ENCODE data around the gene FBXL4. TPM values are rescaled to one million over a fixed set of nuclear protein-coding genes. Genes with fewer than 3 reads are reported as not detected.

The FBXL4 gene
- polyA plus RNA-seq, 1 of the 3 experiments (the other 2 are of a cell fraction), result 8.1 TPM

DNA sequence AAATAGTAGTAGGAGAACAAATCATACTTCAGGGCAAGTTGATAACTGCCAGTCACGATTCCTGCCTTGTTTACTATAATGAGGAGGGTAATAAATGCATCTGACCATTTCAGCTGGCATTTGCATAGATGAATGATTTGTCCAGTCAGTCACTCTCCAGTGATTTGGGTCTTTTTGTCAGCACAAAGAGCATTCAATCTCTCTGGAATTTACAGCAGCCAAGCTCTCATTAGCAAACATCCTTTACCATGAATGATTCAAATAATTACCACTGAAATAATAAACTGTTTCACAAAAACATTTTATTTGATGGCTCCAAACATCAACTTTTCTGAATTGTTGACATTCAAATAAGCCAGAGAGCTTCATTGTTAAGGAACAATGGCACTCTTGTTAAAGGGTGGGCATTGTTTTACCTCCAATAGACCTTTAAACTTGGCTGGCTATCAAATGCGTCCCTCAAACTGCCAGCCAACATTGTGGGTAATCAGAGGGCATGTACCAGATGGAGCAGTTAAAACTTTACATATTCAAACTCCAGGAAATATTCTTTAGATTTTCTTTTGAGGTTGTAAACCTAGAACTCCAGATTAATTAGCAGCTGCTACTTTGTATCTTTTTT is 30.0 kb upstream of the FBXL4 start:
- Histone ChIP-seq H3K4me2 (no peak overlapping the region), H3K9me3 (no peaks in the 10 kb centered on the region), H3F3A (replicated peaks; ENCODE audit: insufficient read depth) (no peaks in the 10 kb centered on the region), H3K4me1 (ENCODE audit: control insufficient read depth in 1 of 2, insufficient read depth in 2 of 2, low read depth in 1 of 2, low read length in 1 of 2) (no peaks in the 10 kb centered on the region), H2AFZ (ENCODE audit: low read depth) (no peak overlapping the region), H3K79me2 (ENCODE audit: insufficient read depth) (no peaks in the 10 kb centered on the region), H3K9me2 (no peaks in the 10 kb centered on the region), H4K20me1 (ENCODE audit: insufficient read depth) (no peaks in the 10 kb centered on the region), H3K27me3 (ENCODE audit: insufficient read depth) (no peaks in the 10 kb centered on the region), H3K4me3 (ENCODE audit: low read depth in 2 of 2, low read length in 1 of 2) (no peak overlapping the region), H3K9ac (no peak overlapping the region), H3K36me3 (replicated peaks in 1 of 2; ENCODE audit: control insufficient read depth in 1 of 2, insufficient read depth in 2 of 2, low read length in 1 of 2) (no peaks in the 10 kb centered on the region), H3K27ac (ENCODE audit: low read depth in 2 of 2, low read length in 1 of 2) (no peak overlapping the region)
- CTCF ChIA-PET, result interaction anchor here (0.5 kb wide), 1 partner anchor 1541 kb away, joined by 4 read pairs; no protein-coding TSS in a partner anchor
- WGBS (ENCODE audit: low lambda C conversion rate), result 36% methylated on average over 2 of the region's 2 CpGs
- TF ChIP-seq EP300 (IDR thresholded peaks at IDR 0.05; ENCODE audit: borderline replicate concordance in 1 of 2, low read depth in 1 of 2, low read length in 1 of 2) (no peak), FOSL2 (IDR thresholded peaks at IDR 0.05; ENCODE audit: borderline replicate concordance, low read depth) (no peak), POLR2AphosphoS5 (IDR thresholded peaks at IDR 0.05; ENCODE audit: low read depth, low read length) (no peak), MXI1 (IDR thresholded peaks at IDR 0.05; ENCODE audit: low read depth, low read length) (no peak), GATA2 (CRISPR knock-in tag; IDR thresholded peaks at IDR 0.05) (no peak), CHD2 (IDR thresholded peaks at IDR 0.05; ENCODE audit: low read length, partially characterized antibody) (no peak), ELF1 (IDR thresholded peaks at IDR 0.05) (no peak), RXRA (IDR thresholded peaks at IDR 0.05; ENCODE audit: borderline replicate concordance, low read depth) (no peak), RFX5 (IDR thresholded peaks at IDR 0.05; ENCODE audit: low read length) (no peak), RCOR1 (IDR thresholded peaks at IDR 0.05; ENCODE audit: low read length) (no peak)
- TF ChIP-seq, protein P1, sequence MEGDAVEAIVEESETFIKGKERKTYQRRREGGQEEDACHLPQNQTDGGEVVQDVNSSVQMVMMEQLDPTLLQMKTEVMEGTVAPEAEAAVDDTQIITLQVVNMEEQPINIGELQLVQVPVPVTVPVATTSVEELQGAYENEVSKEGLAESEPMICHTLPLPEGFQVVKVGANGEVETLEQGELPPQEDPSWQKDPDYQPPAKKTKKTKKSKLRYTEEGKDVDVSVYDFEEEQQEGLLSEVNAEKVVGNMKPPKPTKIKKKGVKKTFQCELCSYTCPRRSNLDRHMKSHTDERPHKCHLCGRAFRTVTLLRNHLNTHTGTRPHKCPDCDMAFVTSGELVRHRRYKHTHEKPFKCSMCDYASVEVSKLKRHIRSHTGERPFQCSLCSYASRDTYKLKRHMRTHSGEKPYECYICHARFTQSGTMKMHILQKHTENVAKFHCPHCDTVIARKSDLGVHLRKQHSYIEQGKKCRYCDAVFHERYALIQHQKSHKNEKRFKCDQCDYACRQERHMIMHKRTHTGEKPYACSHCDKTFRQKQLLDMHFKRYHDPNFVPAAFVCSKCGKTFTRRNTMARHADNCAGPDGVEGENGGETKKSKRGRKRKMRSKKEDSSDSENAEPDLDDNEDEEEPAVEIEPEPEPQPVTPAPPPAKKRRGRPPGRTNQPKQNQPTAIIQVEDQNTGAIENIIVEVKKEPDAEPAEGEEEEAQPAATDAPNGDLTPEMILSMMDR (IDR thresholded peaks at IDR 0.05), result no peak
- POLR2A ChIA-PET, result no interaction called here
- no peak for DNase-seq

DNA sequence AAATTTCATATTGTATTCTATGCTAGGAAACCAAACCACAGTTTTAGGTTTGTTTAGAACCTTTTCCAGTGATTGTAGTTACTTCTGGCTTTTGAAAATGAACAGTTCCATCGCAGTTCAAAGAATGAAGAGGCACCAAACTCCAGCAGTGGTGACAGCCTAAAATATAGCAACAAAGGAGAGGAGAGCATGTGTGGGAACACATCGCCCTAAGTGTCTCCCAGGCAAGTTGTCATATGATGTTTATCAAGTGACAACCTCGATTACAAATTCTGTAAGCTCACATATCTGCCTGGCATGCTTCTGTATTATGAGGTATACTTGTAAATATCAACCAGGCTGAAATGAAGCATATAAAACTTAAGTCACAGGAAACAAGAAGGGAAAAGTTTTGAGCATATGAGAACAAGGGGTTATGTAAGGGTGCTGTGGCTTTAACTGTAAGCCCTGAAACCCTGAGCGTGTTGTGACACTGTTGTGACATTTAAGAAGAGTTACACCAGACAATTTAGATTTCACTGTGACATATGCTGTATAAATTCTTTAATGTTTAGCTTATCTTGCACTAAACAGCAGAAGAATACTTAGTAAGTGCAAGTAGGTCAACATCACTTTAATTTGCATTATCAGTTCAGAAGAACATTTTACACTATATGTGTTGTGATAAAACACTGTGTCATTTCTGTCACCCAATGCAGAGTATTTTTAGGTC is 29.1 kb upstream of the FBXL4 start:
- no peak overlapping the region for H3K9ac ChIP-seq

More for the DNA sequence above, 29.1 kb upstream of the FBXL4 start:
- Histone ChIP-seq H3K4me1 (ENCODE audit: control insufficient read depth in 1 of 2, insufficient read depth in 2 of 2, low read depth in 1 of 2, low read length in 1 of 2) (no peaks in the 10 kb centered on the region), H3K4me3 (ENCODE audit: low read depth in 2 of 2, low read length in 1 of 2) (no peak overlapping the region), H4K20me1 (ENCODE audit: insufficient read depth) (no peaks in the 10 kb centered on the region), H3K27ac (ENCODE audit: low read depth in 2 of 2, low read length in 1 of 2) (no peak overlapping the region), H3K9me2 (no peaks in the 10 kb centered on the region), H3K4me2 (no peak overlapping the region), H3K36me3 (replicated peaks in 1 of 2; ENCODE audit: control insufficient read depth in 1 of 2, insufficient read depth in 2 of 2, low read length in 1 of 2) (no peaks in the 10 kb centered on the region), H3K79me2 (ENCODE audit: insufficient read depth) (no peaks in the 10 kb centered on the region), H3K9me3 (no peaks in the 10 kb centered on the region), H3F3A (replicated peaks; ENCODE audit: insufficient read depth) (no peaks in the 10 kb centered on the region), H2AFZ (ENCODE audit: low read depth) (no peak overlapping the region), H3K27me3 (ENCODE audit: insufficient read depth) (no peaks in the 10 kb centered on the region)
- ChIA-PET POLR2A (no interaction called here), CTCF (interaction anchor here (0.9 kb wide), 1 partner anchor 27 kb away, joined by 3 read pairs; no protein-coding TSS in a partner anchor)
- DNase-seq, result no peak
- no peak for TF ChIP-seq NFIC (IDR thresholded peaks at IDR 0.05; ENCODE audit: borderline replicate concordance)
- TF ChIP-seq, protein P2, sequence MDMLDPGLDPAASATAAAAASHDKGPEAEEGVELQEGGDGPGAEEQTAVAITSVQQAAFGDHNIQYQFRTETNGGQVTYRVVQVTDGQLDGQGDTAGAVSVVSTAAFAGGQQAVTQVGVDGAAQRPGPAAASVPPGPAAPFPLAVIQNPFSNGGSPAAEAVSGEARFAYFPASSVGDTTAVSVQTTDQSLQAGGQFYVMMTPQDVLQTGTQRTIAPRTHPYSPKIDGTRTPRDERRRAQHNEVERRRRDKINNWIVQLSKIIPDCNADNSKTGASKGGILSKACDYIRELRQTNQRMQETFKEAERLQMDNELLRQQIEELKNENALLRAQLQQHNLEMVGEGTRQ (IDR thresholded peaks at IDR 0.05; ENCODE audit: borderline replicate concordance, low read depth, low read length), result no peak
- no peak for TF ChIP-seq TAF1 (IDR thresholded peaks at IDR 0.05; ENCODE audit: borderline replicate concordance, low read depth, low read length)
- TF ChIP-seq, protein P3, sequence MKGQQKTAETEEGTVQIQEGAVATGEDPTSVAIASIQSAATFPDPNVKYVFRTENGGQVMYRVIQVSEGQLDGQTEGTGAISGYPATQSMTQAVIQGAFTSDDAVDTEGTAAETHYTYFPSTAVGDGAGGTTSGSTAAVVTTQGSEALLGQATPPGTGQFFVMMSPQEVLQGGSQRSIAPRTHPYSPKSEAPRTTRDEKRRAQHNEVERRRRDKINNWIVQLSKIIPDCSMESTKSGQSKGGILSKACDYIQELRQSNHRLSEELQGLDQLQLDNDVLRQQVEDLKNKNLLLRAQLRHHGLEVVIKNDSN (IDR thresholded peaks at IDR 0.05; ENCODE audit: borderline replicate concordance, low read depth), result no peak
- no peak for TF ChIP-seq POLR2AphosphoS5 (IDR thresholded peaks at IDR 0.05; ENCODE audit: low read depth, low read length)
- no peak for TF ChIP-seq JUND (IDR thresholded peaks at IDR 0.05)
- TF ChIP-seq FOXJ3 (CRISPR knock-in tag; IDR thresholded peaks at IDR 0.05), result no peak
- TF ChIP-seq, protein P4, sequence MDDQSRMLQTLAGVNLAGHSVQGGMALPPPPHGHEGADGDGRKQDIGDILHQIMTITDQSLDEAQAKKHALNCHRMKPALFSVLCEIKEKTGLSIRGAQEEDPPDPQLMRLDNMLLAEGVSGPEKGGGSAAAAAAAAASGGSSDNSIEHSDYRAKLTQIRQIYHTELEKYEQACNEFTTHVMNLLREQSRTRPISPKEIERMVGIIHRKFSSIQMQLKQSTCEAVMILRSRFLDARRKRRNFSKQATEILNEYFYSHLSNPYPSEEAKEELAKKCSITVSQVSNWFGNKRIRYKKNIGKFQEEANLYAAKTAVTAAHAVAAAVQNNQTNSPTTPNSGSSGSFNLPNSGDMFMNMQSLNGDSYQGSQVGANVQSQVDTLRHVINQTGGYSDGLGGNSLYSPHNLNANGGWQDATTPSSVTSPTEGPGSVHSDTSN (IDR thresholded peaks at IDR 0.05), result no peak
- TF ChIP-seq RCOR1 (IDR thresholded peaks at IDR 0.05; ENCODE audit: low read length), result no peak
- TF ChIP-seq NRF1 (IDR thresholded peaks at IDR 0.05; ENCODE audit: low read depth, low read length), result no peak
- TF ChIP-seq, protein P1 (IDR thresholded peaks at IDR 0.05), result no peak
- TF ChIP-seq RXRA (IDR thresholded peaks at IDR 0.05; ENCODE audit: borderline replicate concordance, low read depth), result no peak
- 30% methylated on average over 4 of the region's 4 CpGs for WGBS (ENCODE audit: low lambda C conversion rate)
